GM21367 (cell line): ENCODE results near the gene FAM174C.

Experiments used
- ATAC-seq: cut with Tn5 transposase; IDR thresholded peaks from one replicate; pipeline ENCODE4 v1.9.1; 2021; ENCODE audit not compliant: unreplicated experiment

FAM174C gene

DNA sequence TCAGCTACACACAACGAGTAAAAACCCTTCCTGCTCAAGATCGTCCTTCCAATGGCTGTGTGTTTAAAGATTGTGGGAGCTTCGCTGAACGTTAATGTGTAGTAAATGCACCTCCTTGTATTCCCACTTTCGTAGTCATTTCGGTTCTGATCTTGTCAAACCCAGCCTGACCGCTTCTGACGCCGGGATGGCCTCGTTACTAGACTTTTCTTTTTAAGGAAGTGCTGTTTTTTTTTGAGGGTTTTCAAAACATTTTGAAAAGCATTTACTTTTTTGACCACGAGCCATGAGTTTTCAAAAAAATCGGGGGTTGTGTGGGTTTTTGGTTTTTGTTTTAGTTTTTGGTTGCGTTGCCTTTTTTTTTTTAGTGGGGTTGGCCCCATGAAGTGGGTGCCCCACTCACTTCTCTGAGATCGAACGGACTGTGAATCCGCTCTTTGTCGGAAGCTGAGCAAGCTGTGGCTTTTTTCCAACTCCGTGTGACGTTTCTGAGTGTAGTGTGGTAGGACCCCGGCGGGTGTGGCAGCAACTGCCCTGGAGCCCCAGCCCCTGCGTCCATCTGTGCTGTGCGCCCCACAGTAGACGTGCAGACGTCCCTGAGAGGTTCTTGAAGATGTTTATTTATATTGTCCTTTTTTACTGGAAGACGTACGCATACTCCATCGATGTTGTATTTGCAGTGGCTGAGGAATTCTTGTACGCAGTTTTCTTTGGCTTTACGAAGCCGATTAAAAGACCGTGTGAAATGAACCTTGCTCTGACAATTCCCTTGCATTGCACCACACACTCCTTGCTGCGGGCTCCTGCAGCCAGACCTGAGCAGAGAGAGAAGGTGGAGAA, 2.7 kb upstream of the FAM174C start:
- no peak for ATAC-seq

GRCh38 chr19:1273263-1274041, 1.9 kb upstream of the FAM174C start:
- ATAC-seq = no peak

GRCh38 chr19:1274081-1274851, 1.1 kb upstream of the FAM174C start:
- no peak for ATAC-seq

- no peak for ATAC-seq
These were observed 474 bp upstream of the FAM174C start for GRCh38 chr19:1274852-1275259.

GRCh38 chr19:1275976-1276627, 772 bp downstream of the FAM174C start:
- no peak for ATAC-seq

DNA sequence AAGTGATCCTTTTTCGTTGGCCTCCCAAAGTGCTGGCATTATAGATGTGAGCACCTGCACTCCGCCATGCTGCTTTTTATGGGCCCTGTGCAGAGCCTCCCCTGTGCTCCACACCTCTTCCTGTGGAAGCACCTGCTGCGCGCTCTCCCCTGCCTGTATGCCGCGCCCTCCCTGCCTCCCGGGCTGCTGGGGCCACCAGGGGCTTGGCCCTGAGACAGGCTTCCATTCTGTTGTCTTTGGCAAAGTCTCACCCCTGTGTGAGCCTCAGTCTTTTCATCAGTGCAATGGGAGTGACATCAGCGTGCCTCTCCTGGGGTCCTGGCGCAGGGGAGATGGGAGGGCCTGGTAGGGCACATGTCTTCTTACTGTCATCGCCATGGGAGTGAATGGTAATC, 1.3 kb downstream of the FAM174C start:
- no peak for ATAC-seq

GRCh38 chr19:1277061-1277460, 1.7 kb downstream of the FAM174C start:
- no peak for ATAC-seq

- no peak for ATAC-seq
These were observed 2.7 kb downstream of the FAM174C start for GRCh38 chr19:1278074-1278473.

- no peak for ATAC-seq
These were observed 3.7 kb downstream of the FAM174C start for GRCh38 chr19:1278713-1279660.

- ATAC-seq = no peak
These were observed 4.5 kb downstream of the FAM174C start for GRCh38 chr19:1279782-1280341.

DNA sequence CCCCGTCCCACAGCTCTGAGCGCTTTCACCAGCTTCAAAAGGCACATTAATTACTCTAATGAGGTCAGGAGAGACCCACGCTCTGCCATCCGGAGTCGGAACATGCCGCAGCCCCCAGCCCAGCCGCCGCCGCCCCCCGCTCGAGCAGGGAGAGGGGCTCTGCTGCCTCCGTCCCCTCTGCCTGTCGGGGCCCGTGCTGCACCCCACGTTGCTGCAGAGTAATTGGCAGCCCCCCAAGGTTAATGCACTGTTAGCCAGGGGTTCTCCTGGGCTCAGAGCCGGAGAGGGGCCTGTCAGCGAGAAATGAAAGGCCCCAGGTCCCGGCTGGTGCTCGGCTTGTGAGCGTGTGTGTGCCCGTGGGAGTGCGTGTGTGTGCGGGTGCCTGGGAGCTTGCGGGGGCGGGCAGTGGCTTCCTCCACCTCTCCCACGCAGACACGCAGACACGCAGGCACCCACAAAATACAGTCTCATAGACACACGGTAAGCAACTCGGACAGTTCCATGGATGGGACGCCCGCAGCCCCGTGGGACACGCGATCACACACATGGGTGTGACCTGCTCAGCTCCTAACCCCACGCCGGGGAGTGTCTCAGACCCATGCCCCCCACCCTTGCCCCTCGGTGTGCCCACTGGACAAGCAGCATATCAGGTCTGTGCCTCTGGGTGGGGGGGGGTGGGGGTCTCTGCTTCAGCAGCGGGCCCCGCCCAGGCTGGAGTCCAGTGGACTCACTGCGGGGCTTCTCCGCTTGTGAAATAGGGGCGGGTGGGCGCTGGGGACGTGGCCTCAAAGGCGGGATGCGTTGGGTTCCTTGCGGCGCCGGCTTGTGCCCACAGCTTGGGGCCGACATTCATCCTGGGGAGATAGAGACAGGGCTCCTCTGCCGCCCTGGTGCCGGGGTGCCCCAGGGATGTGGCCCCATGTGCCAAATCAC, 5.6 kb downstream of the FAM174C start:
- ATAC-seq = no peak

- ATAC-seq = no peak
These were observed 6.4 kb downstream of the FAM174C start for GRCh38 chr19:1281569-1282287.

DNA sequence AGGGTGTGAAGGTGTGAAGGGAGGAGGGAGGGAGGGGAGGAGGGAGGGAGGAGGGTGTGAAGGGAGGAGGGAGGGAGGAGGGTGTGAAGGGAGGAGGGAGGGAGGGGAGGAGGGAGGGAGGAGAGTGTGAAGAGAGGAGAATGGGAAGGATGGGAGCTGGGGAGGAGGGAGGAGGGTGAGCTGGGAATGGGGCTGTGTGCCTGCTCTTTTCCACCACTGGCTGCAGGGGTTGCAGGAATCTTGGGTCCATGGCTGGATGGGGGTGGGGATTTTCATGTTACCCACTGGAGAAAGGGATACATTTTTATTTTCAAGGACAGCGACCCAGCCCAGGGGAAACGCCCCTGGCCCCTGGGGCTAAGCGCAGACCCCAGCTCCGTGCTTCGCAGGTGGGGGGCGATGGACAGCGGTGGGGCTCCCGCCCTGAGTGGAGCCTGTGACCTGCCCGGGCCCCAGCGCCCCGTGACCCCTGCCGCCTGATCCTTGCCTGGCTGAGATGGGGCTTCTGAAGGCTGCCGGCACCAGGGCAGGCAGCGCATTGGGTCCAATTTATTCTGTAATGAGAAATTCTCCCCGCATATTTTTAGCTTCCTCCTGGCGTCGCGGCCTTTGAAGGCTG, 7.4 kb downstream of the FAM174C start:
- ATAC-seq = no peak

DNA sequence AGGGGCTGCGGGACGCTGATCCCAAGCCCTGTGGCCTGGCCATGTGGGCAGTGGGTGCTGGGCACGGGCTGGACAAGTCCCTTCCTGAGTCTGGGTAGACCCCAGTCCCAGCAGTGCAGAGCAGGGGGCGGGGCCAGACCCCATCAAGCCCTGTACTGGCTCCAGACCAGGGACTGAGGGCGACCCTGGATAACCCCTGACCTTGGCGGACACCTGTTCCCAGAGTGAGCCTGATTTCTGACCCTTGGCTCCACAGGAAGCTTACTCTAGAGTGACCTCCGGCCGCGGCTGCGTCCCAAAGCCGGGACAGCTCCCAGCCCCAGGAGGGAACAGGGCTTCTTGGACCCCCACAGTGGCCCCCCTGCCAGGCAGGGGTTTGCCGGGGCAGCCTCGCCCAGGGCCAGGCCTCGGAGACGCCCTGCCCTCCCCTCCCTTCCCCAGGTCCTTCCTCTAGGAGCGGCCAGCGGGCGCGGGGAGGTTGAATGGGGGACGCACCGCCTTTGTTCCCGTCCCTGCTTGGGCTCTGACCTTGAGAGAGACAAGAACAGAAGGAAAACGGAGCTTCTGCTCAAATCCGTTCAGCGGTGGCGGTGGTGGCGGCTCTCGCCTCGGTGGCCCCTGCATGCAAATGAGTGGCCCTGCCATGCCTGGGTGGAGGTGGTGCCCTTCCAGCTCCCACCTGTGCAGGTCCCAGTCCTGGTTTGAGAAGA, 8.0 kb downstream of the FAM174C start:
- no peak for ATAC-seq

DNA sequence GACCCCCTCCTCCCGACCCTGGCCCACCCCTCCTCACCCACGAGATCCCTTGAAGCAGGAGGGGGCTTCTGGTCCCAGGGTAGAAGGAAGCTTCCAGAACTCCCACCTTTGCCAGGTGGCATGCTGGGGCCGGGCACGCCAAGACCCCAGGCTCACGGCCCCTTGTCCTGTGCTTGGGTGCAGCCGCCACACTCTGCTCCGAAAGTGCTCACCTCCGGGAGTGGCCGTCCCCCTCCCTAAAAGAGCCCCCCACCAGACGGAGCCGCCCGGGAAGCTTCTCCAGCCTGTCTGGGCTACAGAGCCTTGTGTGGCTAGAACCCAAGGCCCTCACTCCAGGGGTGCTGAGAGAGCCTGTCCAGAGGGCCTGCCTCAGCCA, 8.6 kb downstream of the FAM174C start:
- ATAC-seq = no peak

DNA sequence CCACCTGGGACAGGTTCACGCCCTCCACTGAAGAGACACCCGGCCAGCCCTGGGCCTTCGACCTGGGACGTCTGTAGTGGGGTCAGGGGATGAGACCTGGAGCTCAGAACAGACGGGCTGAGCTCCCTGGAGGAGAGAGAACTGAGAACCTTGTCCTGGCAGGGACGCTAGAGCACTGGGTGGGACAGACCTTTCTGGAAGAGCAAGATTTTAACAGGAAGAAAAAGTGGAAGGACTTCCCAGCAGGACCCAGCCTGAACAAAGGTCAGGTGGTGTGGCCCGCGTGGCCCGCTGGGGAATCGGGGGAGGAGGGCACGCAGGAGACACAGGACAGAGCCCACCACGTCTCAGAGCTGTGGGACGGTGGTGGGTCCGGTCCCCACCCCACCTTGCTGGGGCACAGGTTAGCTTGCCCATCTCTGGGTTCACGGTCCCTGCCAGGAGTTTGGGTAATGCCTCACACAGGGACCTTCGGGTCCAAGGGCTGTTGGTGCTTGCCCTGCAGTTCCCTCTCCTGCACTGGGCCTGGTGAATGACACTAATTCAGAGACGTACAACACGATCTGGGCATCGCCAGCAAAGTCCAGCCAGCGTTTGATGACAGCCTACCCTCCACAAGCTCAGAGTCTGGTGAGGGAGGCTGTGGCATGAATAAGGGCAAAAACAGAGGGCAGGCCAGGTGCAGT, 9.1 kb downstream of the FAM174C start:
- no peak for ATAC-seq
